ENCODE data around the gene DCST1. TPM values are rescaled to one million over a fixed set of nuclear protein-coding genes. Genes with fewer than 3 reads are reported as not detected.

Gene DCST1
- total and polyA plus RNA-seq, 2 of the 13 experiments (the other 11 are each of a cell fraction or from before 2014, with no cell fraction given), result 0.04 TPM; not detected in 1

DNA sequence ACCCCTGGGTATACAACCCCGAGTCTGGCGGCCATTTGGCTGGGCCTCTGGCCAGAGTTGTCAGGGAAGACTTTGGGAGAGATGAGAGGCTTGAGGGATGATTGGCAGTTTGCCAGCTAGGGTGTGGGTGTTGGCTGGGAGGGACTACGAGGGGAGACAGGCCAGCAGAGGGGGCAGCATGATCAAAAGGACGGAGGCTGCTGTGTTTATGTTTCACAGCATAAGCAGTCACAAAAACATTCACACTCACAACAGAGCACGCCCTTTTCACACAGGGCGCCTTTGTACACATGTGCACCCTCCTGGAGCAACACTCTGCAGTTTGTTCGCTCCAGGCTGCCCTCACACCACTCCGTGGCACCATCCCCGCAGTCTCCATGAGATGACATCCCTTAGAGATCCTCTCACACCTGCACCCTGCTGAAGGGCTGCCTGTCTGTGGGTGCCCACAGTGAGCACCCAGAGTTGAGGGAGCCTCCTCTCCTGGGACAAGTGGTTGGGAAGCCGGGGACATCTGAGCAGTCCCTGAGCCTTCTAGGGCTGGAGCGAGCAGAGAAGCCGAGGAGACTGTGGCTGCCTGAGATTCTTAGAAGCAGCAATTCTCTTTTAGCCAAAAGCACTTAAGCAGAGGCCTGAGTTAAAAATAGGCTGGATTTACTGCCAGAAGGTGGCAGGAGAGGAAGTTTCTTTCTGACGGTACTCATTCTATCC, 60.4 kb downstream of the DCST1 start (continued):
- TF ChIP-seq, protein P1, sequence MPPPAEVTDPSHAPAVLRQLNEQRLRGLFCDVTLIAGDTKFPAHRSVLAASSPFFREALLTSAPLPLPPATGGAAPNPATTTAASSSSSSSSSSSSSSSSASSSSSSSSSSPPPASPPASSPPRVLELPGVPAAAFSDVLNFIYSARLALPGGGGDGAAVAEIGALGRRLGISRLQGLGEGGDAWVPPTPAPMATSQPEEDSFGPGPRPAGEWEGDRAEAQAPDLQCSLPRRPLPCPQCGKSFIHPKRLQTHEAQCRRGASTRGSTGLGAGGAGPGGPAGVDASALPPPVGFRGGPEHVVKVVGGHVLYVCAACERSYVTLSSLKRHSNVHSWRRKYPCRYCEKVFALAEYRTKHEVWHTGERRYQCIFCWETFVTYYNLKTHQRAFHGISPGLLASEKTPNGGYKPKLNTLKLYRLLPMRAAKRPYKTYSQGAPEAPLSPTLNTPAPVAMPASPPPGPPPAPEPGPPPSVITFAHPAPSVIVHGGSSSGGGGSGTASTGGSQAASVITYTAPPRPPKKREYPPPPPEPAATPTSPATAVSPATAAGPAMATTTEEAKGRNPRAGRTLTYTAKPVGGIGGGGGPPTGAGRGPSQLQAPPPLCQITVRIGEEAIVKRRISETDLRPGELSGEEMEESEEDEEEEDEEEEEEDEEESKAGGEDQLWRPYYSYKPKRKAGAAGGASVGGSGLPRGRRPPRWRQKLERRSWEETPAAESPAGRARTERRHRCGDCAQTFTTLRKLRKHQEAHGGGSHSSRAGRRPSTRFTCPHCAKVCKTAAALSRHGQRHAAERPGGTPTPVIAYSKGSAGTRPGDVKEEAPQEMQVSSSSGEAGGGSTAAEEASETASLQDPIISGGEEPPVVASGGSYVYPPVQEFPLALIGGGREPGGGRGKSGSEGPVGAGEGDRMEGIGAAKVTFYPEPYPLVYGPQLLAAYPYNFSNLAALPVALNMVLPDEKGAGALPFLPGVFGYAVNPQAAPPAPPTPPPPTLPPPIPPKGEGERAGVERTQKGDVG (CRISPR knock-in tag; IDR thresholded peaks at IDR 0.05; ENCODE audit: borderline replicate concordance), result no peak
- TF ChIP-seq TSC22D2 (CRISPR knock-in tag; IDR thresholded peaks at IDR 0.05; ENCODE audit: borderline replicate concordance) (no peak), ZSCAN29 (CRISPR knock-in tag; conservative IDR thresholded peaks at IDR 0.05) (no peak), BCL6 (CRISPR knock-in tag; IDR thresholded peaks at IDR 0.05) (no peak), MED13 (CRISPR knock-in tag; IDR thresholded peaks at IDR 0.05) (no peak), TARDBP (CRISPR knock-in tag; IDR thresholded peaks at IDR 0.05) (no peak), XBP1 (CRISPR knock-in tag; IDR thresholded peaks at IDR 0.05) (no peak), FOXJ3 (CRISPR knock-in tag; IDR thresholded peaks at IDR 0.05; ENCODE audit: borderline replicate concordance) (no peak), ZSCAN9 (CRISPR knock-in tag; IDR thresholded peaks at IDR 0.05; ENCODE audit: borderline replicate concordance) (no peak)
- TF ChIP-seq, protein P2, sequence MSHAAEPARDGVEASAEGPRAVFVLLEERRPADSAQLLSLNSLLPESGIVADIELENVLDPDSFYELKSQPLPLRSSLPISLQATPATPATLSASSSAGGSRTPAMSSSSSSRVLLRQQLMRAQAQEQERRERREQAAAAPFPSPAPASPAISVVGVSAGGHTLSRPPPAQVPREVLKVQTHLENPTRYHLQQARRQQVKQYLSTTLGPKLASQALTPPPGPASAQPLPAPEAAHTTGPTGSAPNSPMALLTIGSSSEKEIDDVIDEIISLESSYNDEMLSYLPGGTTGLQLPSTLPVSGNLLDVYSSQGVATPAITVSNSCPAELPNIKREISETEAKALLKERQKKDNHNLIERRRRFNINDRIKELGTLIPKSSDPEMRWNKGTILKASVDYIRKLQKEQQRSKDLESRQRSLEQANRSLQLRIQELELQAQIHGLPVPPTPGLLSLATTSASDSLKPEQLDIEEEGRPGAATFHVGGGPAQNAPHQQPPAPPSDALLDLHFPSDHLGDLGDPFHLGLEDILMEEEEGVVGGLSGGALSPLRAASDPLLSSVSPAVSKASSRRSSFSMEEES (CRISPR knock-in tag; IDR thresholded peaks at IDR 0.05), result no peak
